Stimulated activated CD8-positive, alpha-beta memory T cell treated with anti-CD3 and anti-CD28 coated beads, Interleukin-15, amount 100 ng/mL, for 24 hours (primary cell): ENCODE measurements around the gene ACTN3.
"Not testable (repeated sequence)": the region's sequence is repeated elsewhere in the genome, so short reads cannot be mapped to it uniquely, and the experiment has no call there.

Source experiments
- DNase-seq: peaks from one replicate; pipeline ENCODE4 v3.0.0-alpha.2; 2020; ENCODE audit warnings: low read depth

Gene ACTN3

GRCh38 chr11:66600631-66601233, 54.0 kb downstream of the ACTN3 start:
- DNase-seq: no peak

- DNase-seq: no peak
These were observed 56.4 kb downstream of the ACTN3 start for GRCh38 chr11:66603072-66603471.

- no peak for DNase-seq
These were observed 57.5 kb downstream of the ACTN3 start for GRCh38 chr11:66604155-66604554.

- DNase-seq: not testable (repeated sequence)
These were observed 59.9 kb downstream of the ACTN3 start for GRCh38 chr11:66606608-66607007.

- DNase-seq: no peak
These were observed 60.6 kb downstream of the ACTN3 start for GRCh38 chr11:66607126-66607834.

GRCh38 chr11:66609721-66610617, 63.3 kb downstream of the ACTN3 start:
- no peak for DNase-seq

- no peak for DNase-seq
These were observed 65.8 kb downstream of the ACTN3 start for GRCh38 chr11:66612458-66612857.
